SK-N-SH (cell line): ENCODE measurements around the gene MYL1. TPM values are rescaled to one million over a fixed set of nuclear protein-coding genes. Genes with fewer than 3 reads are reported as not detected.

Experiments
- CTCF ChIA-PET: fragments of 300-600, 350-600 bp; formaldehyde crosslinking; extraction: SDS; loops from one replicate; lab custom pipeline; 2021; lab: Yijun Ruan, JAX
- POLR2A ChIA-PET: fragments of 350-600 bp; sonication (Branson Sonifier 250); formaldehyde crosslinking; extraction: SDS; loops from one replicate; lab custom pipeline; 2020; ENCODE audit warnings: antibody characterized with exemption, inconsistent platforms; lab: Yijun Ruan, JAX
- DNase-seq: peaks from one replicate; pipeline ENCODE4 v3.0.0; 2012
- H2AFZ ChIP-seq: fragments of 200-600 bp; sonication (generic); 2 replicates; pipeline ENCODE4 v1.8.1; 2016; ENCODE audit warnings: antibody characterized with exemption, mild to moderate bottlenecking, low read depth
- H3F3A ChIP-seq: fragments of 200-600 bp; sonication (generic); replicated peaks from 2 replicates; pipeline ENCODE3; 2016; ENCODE audit warnings: antibody characterized with exemption, mild to moderate bottlenecking; ENCODE audit not compliant: insufficient read depth
- H3K27ac ChIP-seq, 2 experiments: fragments of 200-500 bp in 1 of 2; fragments of 200-600 bp in 1 of 2; sonication (Bioruptor generic) in 1 of 2; sonication (generic), shearing (Covaris generic) in 1 of 2; 2 replicates each; pipeline versions ENCODE4 v1.5.1 to v1.6.1; 2014 to 2016; ENCODE audit warnings: low read depth in 2 of 2, inconsistent platforms in 1 of 2, low read length in 1 of 2, mild to moderate bottlenecking in 1 of 2, mixed read lengths in 1 of 2
- H3K27me3 ChIP-seq: fragments of 200-600 bp; sonication (generic), shearing (Covaris generic); 2 replicates; pipeline ENCODE4 v1.6.1; 2016; ENCODE audit warnings: mixed run types; ENCODE audit not compliant: insufficient read depth
- H3K36me3 ChIP-seq, 2 experiments: fragments of 200-500 bp in 1 of 2; fragments of 200-600 bp in 1 of 2; sonication (Bioruptor generic) in 1 of 2; sonication (generic) in 1 of 2; replicated peaks in 1 of 2; 2 replicates each; pipeline versions ENCODE3 to v1.5.1; 2014 to 2016; ENCODE audit warnings: low read length in 1 of 2, mild to moderate bottlenecking in 1 of 2; ENCODE audit not compliant: insufficient read depth in 2 of 2, control insufficient read depth in 1 of 2
- H3K4me1 ChIP-seq, 2 experiments: fragments of 200-500 bp in 1 of 2; fragments of 200-600 bp in 1 of 2; sonication (Bioruptor generic) in 1 of 2; sonication (generic), shearing (Covaris generic) in 1 of 2; 2 replicates each; pipeline versions ENCODE4 v1.5.1 to v1.6.1; 2014 to 2016; ENCODE audit warnings: low read depth in 1 of 2, low read length in 1 of 2, mixed run types in 1 of 2; ENCODE audit not compliant: insufficient read depth in 2 of 2, control insufficient read depth in 1 of 2
- H3K4me2 ChIP-seq: fragments of 200-600 bp; sonication (generic), shearing (Covaris generic); 2 replicates; pipeline ENCODE4 v1.6.1; 2017; ENCODE audit warnings: mixed run types
- H3K4me3 ChIP-seq, 2 experiments: fragments of 200-500 bp in 1 of 2; fragments of 200-600 bp in 1 of 2; sonication (Bioruptor generic) in 1 of 2; sonication (generic), shearing (Covaris generic) in 1 of 2; 2 replicates each; pipeline versions ENCODE4 v1.5.1 to v1.8.1; 2014 to 2016; ENCODE audit warnings: low read depth in 2 of 2, inconsistent platforms in 1 of 2, low read length in 1 of 2, mild to moderate bottlenecking in 1 of 2, mixed read lengths in 1 of 2, moderate library complexity in 1 of 2
- H3K79me2 ChIP-seq: fragments of 200-600 bp; sonication (generic); 2 replicates; pipeline ENCODE4 v1.8.1; 2017; ENCODE audit warnings: mild to moderate bottlenecking; ENCODE audit not compliant: insufficient read depth
- H3K9ac ChIP-seq: fragments of 200-600 bp; sonication (generic); 2 replicates; pipeline ENCODE4 v1.6.1; 2017; ENCODE audit warnings: mixed run types
- H3K9me2 ChIP-seq: fragments of 200-600 bp; sonication (generic); 2 replicates; pipeline ENCODE4 v1.6.1; 2017; ENCODE audit warnings: mixed run types
- H3K9me3 ChIP-seq: fragments of 200-600 bp; sonication (generic); 2 replicates; pipeline ENCODE4 v1.6.1; 2017; ENCODE audit warnings: mixed run types, mild to moderate bottlenecking, moderate library complexity
- H4K20me1 ChIP-seq: fragments of 200-600 bp; sonication (generic); 2 replicates; pipeline ENCODE4 v1.6.1; 2017; ENCODE audit warnings: mild to moderate bottlenecking, mixed run types; ENCODE audit not compliant: insufficient read depth
- EZH2phosphoT487 ChIP-seq: fragments of 200-600 bp; sonication (generic); IDR thresholded peaks from 2 replicates; pipeline ENCODE4 v1.6.1; 2017; ENCODE audit warnings: low read depth, mixed run types, mild to moderate bottlenecking, antibody characterized with exemption, moderate library complexity, borderline replicate concordance
- GABPA ChIP-seq: IDR thresholded peaks from 2 replicates; pipeline ENCODE4 v1.4.0; 2012; ENCODE audit warnings: low read depth, mild to moderate bottlenecking
- JUND ChIP-seq: IDR thresholded peaks from 2 replicates; pipeline ENCODE4 v1.4.0; 2012
- NRF1 ChIP-seq: IDR thresholded peaks from 2 replicates; pipeline ENCODE4 v1.6.1; 2012; ENCODE audit warnings: low read depth, mild to moderate bottlenecking, low read length
- RCOR1 ChIP-seq: fragments of 150-350 bp; IDR thresholded peaks from 2 replicates; pipeline ENCODE4 v1.6.1; 2017; ENCODE audit warnings: antibody characterized with exemption, low read length
- RFX5 ChIP-seq: IDR thresholded peaks from 2 replicates; pipeline ENCODE4 v1.6.1; 2012; ENCODE audit warnings: mild to moderate bottlenecking, improper control_type of control experiment, low read length
- RXRA ChIP-seq: IDR thresholded peaks from 2 replicates; pipeline ENCODE4 v1.4.0; 2012; ENCODE audit warnings: low read depth, mild to moderate bottlenecking, borderline replicate concordance
- TCF12 ChIP-seq: IDR thresholded peaks from 2 replicates; pipeline ENCODE4 v1.4.0; 2012
- WGBS: methylation state at CpG from one replicate; pipeline ENCODE4 v1.1.6; 2017; ENCODE audit warnings: low lambda C conversion rate; 5-methylcytosine and 5-hydroxymethylcytosine counted together
- polyA plus RNA-seq, 3 experiments: library from polyadenylated mRNA; depleted of rRNA; stranded (reverse); fragments of >200 nt; gene quantifications; 2 replicates each; pipeline ENCODE4 v1.2.3, GENCODE V29; 2012
- TF ChIP-seq, protein P1 (sequence below): IDR thresholded peaks from 2 replicates; pipeline ENCODE4 v1.4.0; 2012; ENCODE audit warnings: low read depth
- TF ChIP-seq, protein P2 (sequence below): IDR thresholded peaks from 2 replicates; pipeline ENCODE4 v1.6.1; 2012; ENCODE audit warnings: mild to moderate bottlenecking, low read depth, low read length, moderate library complexity
- TF ChIP-seq, protein P3 (sequence below): IDR thresholded peaks from 2 replicates; pipeline ENCODE4; 2012
- TF ChIP-seq, protein P4 (sequence below): IDR thresholded peaks from 2 replicates; pipeline ENCODE4 v1.4.0; 2012; ENCODE audit warnings: low read depth, borderline replicate concordance
- TF ChIP-seq, protein P5 (sequence below): fragments of 150-350 bp; IDR thresholded peaks from 2 replicates; pipeline ENCODE4 v1.6.1; 2017; ENCODE audit warnings: antibody characterized with exemption, low read length, low read depth, borderline replicate concordance
- TF ChIP-seq, protein P6 (sequence below): fragments of 150-350 bp; IDR thresholded peaks from 2 replicates; pipeline ENCODE4 v1.6.1; 2016; ENCODE audit warnings: mild to moderate bottlenecking, low read depth, low read length

Gene MYL1
- polyA plus RNA-seq, 1 of the 3 experiments (the other 2 are of a cell fraction) = not detected

DNA sequence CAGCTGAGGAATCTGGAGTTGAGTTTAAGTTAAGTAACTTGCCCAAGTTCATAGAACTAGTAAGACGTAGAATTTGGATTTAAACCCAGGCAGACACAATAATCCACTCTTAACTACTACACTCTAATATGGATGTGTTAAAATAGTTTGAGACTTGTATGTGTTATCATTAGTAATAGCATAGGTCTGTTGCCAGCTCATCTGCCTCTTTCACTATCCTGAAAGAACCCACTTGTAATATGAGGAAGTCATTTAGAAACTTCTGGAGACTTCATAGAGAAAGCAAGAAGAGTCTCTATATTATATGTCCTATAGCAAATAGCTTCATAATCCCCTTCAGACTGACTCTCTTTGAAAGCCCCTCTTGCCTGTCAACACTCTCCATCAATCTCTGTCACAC lies 46.7 kb downstream of the MYL1 start:
- Histone ChIP-seq H2AFZ (no peak overlapping the region), H4K20me1 (no peaks in the 10 kb centered on the region), H3K79me2 (no peaks in the 10 kb centered on the region), H3F3A (no peaks in the 10 kb centered on the region), H3K9me3 (no peaks in the 10 kb centered on the region), H3K27me3 (no peaks in the 10 kb centered on the region), H3K9me2 (no peaks in the 10 kb centered on the region), H3K4me3 (no peak overlapping the region), H3K9ac (no peak overlapping the region), H3K27ac (no peak overlapping the region), H3K36me3 (no peaks in the 10 kb centered on the region), H3K4me2 (no peak overlapping the region), H3K4me1 (no peaks in the 10 kb centered on the region)
- 31% methylated on average over 1 of the region's 1 CpG for WGBS
- no peak for DNase-seq
- POLR2A ChIA-PET = no interaction called here
- CTCF ChIA-PET = interaction anchor here (0.7 kb wide), 2 partner anchors 13 to 19 kb away, joined by 3 read pairs; no protein-coding TSS in a partner anchor
- TF ChIP-seq NRF1 (no peak), EZH2phosphoT487 (no peak), GABPA (no peak), RFX5 (no peak), TCF12 (no peak), JUND (no peak)
- TF ChIP-seq, protein P1, sequence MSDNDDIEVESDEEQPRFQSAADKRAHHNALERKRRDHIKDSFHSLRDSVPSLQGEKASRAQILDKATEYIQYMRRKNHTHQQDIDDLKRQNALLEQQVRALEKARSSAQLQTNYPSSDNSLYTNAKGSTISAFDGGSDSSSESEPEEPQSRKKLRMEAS = no peak
- TF ChIP-seq, protein P2, sequence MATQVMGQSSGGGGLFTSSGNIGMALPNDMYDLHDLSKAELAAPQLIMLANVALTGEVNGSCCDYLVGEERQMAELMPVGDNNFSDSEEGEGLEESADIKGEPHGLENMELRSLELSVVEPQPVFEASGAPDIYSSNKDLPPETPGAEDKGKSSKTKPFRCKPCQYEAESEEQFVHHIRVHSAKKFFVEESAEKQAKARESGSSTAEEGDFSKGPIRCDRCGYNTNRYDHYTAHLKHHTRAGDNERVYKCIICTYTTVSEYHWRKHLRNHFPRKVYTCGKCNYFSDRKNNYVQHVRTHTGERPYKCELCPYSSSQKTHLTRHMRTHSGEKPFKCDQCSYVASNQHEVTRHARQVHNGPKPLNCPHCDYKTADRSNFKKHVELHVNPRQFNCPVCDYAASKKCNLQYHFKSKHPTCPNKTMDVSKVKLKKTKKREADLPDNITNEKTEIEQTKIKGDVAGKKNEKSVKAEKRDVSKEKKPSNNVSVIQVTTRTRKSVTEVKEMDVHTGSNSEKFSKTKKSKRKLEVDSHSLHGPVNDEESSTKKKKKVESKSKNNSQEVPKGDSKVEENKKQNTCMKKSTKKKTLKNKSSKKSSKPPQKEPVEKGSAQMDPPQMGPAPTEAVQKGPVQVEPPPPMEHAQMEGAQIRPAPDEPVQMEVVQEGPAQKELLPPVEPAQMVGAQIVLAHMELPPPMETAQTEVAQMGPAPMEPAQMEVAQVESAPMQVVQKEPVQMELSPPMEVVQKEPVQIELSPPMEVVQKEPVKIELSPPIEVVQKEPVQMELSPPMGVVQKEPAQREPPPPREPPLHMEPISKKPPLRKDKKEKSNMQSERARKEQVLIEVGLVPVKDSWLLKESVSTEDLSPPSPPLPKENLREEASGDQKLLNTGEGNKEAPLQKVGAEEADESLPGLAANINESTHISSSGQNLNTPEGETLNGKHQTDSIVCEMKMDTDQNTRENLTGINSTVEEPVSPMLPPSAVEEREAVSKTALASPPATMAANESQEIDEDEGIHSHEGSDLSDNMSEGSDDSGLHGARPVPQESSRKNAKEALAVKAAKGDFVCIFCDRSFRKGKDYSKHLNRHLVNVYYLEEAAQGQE = no peak
- TF ChIP-seq, protein P3, sequence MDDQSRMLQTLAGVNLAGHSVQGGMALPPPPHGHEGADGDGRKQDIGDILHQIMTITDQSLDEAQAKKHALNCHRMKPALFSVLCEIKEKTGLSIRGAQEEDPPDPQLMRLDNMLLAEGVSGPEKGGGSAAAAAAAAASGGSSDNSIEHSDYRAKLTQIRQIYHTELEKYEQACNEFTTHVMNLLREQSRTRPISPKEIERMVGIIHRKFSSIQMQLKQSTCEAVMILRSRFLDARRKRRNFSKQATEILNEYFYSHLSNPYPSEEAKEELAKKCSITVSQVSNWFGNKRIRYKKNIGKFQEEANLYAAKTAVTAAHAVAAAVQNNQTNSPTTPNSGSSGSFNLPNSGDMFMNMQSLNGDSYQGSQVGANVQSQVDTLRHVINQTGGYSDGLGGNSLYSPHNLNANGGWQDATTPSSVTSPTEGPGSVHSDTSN = no peak
- TF ChIP-seq, protein P4, sequence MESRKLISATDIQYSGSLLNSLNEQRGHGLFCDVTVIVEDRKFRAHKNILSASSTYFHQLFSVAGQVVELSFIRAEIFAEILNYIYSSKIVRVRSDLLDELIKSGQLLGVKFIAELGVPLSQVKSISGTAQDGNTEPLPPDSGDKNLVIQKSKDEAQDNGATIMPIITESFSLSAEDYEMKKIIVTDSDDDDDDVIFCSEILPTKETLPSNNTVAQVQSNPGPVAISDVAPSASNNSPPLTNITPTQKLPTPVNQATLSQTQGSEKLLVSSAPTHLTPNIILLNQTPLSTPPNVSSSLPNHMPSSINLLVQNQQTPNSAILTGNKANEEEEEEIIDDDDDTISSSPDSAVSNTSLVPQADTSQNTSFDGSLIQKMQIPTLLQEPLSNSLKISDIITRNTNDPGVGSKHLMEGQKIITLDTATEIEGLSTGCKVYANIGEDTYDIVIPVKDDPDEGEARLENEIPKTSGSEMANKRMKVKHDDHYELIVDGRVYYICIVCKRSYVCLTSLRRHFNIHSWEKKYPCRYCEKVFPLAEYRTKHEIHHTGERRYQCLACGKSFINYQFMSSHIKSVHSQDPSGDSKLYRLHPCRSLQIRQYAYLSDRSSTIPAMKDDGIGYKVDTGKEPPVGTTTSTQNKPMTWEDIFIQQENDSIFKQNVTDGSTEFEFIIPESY = no peak

DNA sequence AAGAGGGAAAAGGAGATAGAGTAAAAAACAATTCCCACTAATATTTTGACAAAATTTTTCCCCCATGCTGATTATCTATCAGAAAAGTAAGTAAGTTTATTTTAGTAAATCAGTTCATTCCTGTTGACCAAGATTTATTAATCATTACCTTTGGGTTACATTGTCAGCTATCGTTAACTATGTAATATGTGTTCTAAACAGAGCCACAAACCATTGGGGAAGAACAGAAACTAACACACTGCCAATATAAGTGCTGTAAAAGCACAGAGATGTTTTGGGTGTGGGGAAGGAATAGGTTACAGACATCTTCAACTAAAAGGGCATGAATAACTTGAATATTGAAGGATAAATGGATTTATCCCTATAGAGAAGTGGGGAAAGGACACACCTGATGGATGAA lies 47.3 kb downstream of the MYL1 start:
- Histone ChIP-seq H3K27me3 (no peaks in the 10 kb centered on the region), H3K9ac (no peak overlapping the region), H3K79me2 (no peaks in the 10 kb centered on the region), H3K9me2 (no peaks in the 10 kb centered on the region), H3K4me1 (no peaks in the 10 kb centered on the region), H3K9me3 (no peaks in the 10 kb centered on the region), H3K4me2 (no peak overlapping the region), H3K4me3 (no peak overlapping the region), H4K20me1 (no peaks in the 10 kb centered on the region), H3K36me3 (no peaks in the 10 kb centered on the region), H3F3A (no peaks in the 10 kb centered on the region), H3K27ac (no peak overlapping the region), H2AFZ (no peak overlapping the region)
- WGBS = 0% methylated on average over 1 of the region's 1 CpG
- POLR2A ChIA-PET = no interaction called here
- no peak for DNase-seq
- CTCF ChIA-PET = no interaction called here
- TF ChIP-seq, protein P2 = no peak
- TF ChIP-seq, protein P5, sequence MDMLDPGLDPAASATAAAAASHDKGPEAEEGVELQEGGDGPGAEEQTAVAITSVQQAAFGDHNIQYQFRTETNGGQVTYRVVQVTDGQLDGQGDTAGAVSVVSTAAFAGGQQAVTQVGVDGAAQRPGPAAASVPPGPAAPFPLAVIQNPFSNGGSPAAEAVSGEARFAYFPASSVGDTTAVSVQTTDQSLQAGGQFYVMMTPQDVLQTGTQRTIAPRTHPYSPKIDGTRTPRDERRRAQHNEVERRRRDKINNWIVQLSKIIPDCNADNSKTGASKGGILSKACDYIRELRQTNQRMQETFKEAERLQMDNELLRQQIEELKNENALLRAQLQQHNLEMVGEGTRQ = no peak
- TF ChIP-seq RCOR1 (no peak), RXRA (no peak)
- TF ChIP-seq, protein P6, sequence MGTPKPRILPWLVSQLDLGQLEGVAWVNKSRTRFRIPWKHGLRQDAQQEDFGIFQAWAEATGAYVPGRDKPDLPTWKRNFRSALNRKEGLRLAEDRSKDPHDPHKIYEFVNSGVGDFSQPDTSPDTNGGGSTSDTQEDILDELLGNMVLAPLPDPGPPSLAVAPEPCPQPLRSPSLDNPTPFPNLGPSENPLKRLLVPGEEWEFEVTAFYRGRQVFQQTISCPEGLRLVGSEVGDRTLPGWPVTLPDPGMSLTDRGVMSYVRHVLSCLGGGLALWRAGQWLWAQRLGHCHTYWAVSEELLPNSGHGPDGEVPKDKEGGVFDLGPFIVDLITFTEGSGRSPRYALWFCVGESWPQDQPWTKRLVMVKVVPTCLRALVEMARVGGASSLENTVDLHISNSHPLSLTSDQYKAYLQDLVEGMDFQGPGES = no peak
